T-helper 2 cell (primary cell): ENCODE results near the gene H1-8.
A peak's percentile ranks its signal among the peaks of the same experiment; 100 is the strongest.
"Not testable (repeated sequence)": the region's sequence is repeated elsewhere in the genome, so short reads cannot be mapped to it uniquely, and the experiment has no call there.

Source experiments
- DNase-seq, 5 experiments: peaks; one replicate each; pipeline versions ENCODE4 v3.0.0 to v3.0.0-alpha.2; 2012 to 2022

H1-8 gene

GRCh38 chr3:129534428-129535027 is 8.4 kb upstream of the H1-8 start:
- DNase-seq = no peak

GRCh38 chr3:129535075-129535474 is 7.9 kb upstream of the H1-8 start:
- DNase-seq = no peak

GRCh38 chr3:129536374-129536667 is 6.7 kb upstream of the H1-8 start:
- DNase-seq = no peak

- no peak for DNase-seq
Observed at GRCh38 chr3:129536804-129537203, 6.2 kb upstream of the H1-8 start.

GRCh38 chr3:129539206-129539605 is 3.8 kb upstream of the H1-8 start:
- no peak for DNase-seq

- no peak for DNase-seq
Observed at GRCh38 chr3:129540776-129541516, 2.0 kb upstream of the H1-8 start.

GRCh38 chr3:129542747-129543146 is 228 bp upstream of the H1-8 start:
- no peak for DNase-seq

GRCh38 chr3:129543999-129544398 is 1.0 kb downstream of the H1-8 start:
- DNase-seq = no peak

GRCh38 chr3:129545951-129546350 is 3.0 kb downstream of the H1-8 start:
- DNase-seq = not testable (repeated sequence)

GRCh38 chr3:129547241-129547640 is 4.3 kb downstream of the H1-8 start:
- DNase-seq = no peak

GRCh38 chr3:129548104-129548965 is 5.4 kb downstream of the H1-8 start:
- DNase-seq = no peak

GRCh38 chr3:129549006-129549800 is 6.2 kb downstream of the H1-8 start:
- no peak for DNase-seq

- DNase-seq = no peak
Observed at GRCh38 chr3:129549805-129550204, 6.8 kb downstream of the H1-8 start.

GRCh38 chr3:129552287-129553050 is 9.5 kb downstream of the H1-8 start:
- no peak for DNase-seq

- no peak for DNase-seq
Observed at GRCh38 chr3:129553171-129553570, 10.2 kb downstream of the H1-8 start.

- DNase-seq = peak in 1 of 5 experiments; percentile 30
Observed at GRCh38 chr3:129553719-129554118, 10.7 kb downstream of the H1-8 start.

- no peak for DNase-seq
Observed at GRCh38 chr3:129554356-129555152, 11.6 kb downstream of the H1-8 start.

GRCh38 chr3:129555153-129555550 is 12.2 kb downstream of the H1-8 start:
- no peak for DNase-seq

GRCh38 chr3:129555616-129556357 is 12.8 kb downstream of the H1-8 start:
- no peak for DNase-seq

GRCh38 chr3:129556358-129556695 is 13.4 kb downstream of the H1-8 start:
- no peak for DNase-seq
